GM12872 (cell line): ENCODE results near the gene ATRX.

Source experiments
- TF ChIP-seq, protein P1 (sequence below): IDR thresholded peaks from 3 replicates; pipeline ENCODE4 v1.5.1; 2011; ENCODE audit warnings: low read depth, mild to moderate bottlenecking, low read length, moderate library complexity; ENCODE audit not compliant: insufficient read depth

ATRX gene

DNA sequence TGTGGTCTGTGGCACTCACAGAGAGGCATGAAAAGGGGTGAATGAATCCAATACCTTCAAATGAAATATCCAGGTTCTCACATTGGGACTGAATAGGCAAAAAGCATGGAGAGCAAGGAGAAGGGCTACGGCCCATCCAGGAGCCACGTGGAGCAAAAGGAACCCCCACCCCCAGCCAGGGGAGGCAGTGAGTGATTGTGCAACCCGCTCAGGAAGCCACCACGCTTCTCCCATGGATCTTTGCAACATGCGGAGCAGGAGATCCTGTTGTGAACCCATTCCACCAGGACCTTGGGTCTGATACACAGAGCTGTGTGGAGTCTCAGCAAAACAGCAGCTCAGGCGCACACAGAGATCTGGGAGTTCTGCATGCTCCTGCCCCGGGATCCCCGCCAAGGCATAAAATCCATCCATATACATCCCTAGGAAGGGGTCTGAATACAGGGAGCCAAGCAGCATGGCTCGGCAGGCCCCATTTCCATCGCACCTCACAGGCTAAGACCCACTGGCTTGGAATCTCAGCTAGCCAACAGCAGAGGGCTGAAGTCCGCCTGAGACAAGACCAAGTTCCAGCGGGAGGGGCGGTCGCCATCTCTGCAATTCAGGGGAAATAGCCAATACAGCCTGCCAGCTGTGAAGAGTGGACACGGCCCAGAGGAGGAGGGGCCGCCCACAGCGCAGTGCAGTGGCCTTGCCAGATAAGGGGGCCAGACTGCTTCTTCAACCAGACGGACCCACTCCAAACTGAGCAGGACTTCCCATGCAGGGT, 258.6 kb downstream of the ATRX start:
- TF ChIP-seq, protein P1, sequence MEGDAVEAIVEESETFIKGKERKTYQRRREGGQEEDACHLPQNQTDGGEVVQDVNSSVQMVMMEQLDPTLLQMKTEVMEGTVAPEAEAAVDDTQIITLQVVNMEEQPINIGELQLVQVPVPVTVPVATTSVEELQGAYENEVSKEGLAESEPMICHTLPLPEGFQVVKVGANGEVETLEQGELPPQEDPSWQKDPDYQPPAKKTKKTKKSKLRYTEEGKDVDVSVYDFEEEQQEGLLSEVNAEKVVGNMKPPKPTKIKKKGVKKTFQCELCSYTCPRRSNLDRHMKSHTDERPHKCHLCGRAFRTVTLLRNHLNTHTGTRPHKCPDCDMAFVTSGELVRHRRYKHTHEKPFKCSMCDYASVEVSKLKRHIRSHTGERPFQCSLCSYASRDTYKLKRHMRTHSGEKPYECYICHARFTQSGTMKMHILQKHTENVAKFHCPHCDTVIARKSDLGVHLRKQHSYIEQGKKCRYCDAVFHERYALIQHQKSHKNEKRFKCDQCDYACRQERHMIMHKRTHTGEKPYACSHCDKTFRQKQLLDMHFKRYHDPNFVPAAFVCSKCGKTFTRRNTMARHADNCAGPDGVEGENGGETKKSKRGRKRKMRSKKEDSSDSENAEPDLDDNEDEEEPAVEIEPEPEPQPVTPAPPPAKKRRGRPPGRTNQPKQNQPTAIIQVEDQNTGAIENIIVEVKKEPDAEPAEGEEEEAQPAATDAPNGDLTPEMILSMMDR = no peak

DNA sequence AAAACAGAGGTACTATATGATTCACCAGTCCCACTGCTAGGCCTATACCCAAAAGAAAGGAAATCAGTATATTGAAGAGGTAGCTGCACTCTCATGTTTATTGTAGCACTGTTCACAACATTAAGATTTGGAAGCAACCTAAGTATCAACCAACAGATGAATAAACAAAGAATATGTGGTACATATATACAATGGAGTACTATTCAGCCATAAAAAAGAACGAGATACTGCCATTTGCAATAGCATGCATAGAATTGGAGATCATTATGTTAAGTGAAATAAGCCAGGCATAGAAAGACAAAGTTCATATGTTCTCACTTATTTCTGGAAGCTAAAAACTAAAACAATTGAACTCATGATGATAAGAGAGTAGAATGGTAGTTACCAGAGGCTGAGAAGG, 266.3 kb downstream of the ATRX start:
- TF ChIP-seq, protein P1 = no peak

DNA sequence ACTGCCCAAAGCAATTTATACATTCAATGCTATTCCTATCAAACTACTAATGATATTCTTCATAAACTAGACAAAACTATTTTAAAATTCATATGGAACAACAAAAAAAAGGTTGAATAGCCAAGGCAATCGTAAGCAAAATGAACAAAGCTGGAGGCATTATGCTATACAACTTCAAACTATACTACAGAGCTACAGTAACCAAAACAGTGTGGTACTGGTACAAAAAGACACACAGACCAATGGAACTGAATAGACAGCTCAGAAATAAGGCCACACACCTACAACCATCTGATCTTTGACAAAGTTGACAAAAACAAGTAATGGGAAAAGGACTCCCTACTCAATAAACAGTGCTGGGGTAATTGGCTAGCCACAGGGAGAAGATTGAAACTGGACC, 271.8 kb downstream of the ATRX start:
- TF ChIP-seq, protein P1 = no peak

DNA sequence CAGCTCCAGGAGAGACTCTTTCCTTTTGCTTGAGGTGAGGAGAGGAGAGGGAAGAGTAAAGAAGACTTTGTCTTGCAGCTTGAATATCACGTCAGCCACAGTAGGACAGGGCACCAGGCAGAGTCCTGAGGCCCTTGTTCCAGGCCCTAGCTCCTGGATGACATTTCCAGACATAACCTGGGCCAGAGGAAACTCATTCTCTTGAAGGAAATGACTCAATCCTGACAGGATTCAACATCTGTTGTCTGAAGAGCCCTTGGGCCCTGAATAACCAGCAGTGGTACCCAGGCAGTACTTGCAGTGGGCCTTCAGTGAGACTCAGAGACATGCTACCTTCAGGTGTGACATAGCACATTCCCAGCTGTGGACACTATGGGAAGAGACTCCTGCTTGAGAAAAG, 276.0 kb downstream of the ATRX start:
- TF ChIP-seq, protein P1 = no peak

DNA sequence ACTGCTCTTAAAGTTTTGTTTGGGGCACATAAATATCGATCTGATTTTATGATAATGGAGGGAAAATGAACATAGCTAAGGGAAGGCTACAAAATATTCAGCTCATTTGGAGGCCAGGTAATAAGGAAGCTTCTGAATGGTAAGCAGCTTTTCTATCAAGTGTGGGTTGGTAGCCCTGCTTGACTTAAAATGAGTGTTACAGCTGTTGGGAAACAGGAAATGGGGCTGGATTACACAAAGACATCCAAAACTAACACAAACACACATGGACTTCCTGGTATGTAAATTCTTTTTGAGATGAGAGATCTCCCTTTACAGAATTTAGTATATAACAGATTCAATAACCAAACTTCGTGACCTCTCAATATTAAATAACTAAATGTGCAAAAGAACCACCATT, 280.8 kb downstream of the ATRX start:
- TF ChIP-seq, protein P1 = no peak

DNA sequence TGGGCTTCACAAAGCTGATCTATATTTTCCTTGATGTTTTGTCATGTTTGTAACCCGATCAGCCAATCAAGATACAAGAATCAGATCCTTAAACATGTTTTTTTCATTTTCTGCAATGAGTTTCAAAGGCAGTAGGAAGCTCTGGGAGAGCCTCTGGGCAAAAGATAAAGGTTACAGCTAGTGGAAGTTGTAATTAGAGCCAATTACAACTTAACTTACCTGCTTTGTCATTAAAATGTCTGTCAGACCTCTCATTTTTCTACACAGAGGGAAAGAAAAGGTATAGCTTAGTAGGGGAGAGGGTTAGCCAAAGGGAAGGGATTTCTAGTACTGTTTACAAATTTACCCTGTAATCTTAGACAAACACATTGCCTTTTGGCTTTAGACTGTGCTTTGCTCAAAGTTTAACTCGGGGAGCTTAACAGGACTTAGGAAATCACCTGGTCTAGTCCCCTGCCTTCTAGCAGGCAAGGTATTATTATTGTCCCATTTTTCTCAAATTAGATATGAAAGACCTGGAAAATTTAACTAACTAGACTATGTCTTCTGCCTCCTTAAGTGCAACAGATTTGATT, 283.0 kb downstream of the ATRX start:
- TF ChIP-seq, protein P1 = no peak

DNA sequence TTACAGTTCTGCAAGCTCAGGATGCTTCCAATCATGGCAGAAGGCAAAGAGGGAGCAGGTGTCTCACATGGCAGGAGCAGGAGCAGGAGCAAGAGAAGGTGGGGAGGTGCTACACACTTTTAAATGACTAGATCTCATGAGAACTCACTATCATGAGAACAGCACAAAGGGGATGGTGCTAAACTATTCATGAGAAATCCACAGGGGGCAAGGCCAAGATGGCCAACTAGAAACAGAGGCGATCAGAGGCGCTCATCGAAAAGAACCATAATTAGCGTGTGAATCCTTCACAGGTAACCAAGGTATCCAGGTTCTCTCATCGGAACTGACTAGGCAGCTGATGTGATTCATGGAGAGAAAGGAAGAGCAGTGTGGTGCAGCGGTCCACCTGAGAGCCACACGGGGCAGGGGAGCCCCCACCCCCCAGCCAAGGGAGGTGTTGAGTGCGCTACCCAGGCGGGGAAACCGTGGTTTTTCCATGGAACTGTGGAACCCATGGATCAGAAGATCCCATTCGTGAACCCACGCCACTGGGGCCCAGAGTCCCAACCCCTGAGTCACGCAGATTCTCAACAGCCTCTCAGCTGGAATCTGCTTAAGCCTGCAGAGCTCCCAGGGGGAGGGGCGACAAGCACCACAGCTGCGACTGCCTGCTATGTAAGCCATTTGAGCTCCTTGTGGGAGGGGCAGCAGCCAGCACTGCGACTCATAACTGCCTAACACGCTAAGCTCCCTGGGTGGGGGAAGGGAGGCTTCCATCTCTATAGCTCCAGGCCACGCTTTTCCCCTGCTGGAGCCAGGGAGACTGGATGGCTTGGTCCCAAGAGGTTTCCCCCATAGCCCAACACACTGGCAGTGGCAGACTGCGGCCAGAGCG, 292.1 kb downstream of the ATRX start:
- TF ChIP-seq, protein P1 = no peak
